ENCODE results near the gene SPOCK1.

DNA sequence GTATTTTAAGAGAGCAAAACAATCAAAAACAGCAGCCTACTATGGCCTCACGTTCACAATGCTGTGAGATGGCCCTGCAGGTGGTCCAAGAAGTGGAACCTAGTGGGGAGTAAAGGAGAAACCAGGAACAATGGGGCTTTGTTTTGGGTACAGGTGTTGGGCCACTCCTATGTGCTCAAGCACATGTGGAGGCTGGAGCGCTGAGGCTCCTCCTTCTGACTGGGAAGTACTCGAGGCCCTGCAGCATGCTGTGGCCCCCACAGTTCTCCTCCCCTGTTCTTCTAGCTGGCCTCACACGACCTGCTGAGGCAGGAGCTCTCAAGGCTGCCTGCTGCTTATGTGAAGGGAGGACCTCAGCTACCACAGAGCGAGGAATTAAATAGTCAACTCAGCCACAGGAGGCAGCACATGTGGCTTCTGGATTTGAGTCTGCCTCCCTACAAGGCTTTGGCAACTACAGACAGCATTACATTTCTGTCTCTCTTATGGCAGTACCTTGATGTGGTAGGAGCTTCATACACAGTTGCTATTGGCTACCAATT, 482.3 kb downstream of the SPOCK1 start:
- TF ChIP-seq, protein P1, sequence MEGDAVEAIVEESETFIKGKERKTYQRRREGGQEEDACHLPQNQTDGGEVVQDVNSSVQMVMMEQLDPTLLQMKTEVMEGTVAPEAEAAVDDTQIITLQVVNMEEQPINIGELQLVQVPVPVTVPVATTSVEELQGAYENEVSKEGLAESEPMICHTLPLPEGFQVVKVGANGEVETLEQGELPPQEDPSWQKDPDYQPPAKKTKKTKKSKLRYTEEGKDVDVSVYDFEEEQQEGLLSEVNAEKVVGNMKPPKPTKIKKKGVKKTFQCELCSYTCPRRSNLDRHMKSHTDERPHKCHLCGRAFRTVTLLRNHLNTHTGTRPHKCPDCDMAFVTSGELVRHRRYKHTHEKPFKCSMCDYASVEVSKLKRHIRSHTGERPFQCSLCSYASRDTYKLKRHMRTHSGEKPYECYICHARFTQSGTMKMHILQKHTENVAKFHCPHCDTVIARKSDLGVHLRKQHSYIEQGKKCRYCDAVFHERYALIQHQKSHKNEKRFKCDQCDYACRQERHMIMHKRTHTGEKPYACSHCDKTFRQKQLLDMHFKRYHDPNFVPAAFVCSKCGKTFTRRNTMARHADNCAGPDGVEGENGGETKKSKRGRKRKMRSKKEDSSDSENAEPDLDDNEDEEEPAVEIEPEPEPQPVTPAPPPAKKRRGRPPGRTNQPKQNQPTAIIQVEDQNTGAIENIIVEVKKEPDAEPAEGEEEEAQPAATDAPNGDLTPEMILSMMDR (IDR thresholded peaks at IDR 0.05 in 8 of 11, conservative IDR thresholded peaks at IDR 0.05 in 3 of 11): no peak
- TF ChIP-seq POLR2A (IDR thresholded peaks at IDR 0.05): no peak
- TF ChIP-seq POLR2AphosphoS5 (IDR thresholded peaks at IDR 0.05): no peak
